Measurements from ENCODE around the gene ELOF1.

ELOF1 gene

DNA sequence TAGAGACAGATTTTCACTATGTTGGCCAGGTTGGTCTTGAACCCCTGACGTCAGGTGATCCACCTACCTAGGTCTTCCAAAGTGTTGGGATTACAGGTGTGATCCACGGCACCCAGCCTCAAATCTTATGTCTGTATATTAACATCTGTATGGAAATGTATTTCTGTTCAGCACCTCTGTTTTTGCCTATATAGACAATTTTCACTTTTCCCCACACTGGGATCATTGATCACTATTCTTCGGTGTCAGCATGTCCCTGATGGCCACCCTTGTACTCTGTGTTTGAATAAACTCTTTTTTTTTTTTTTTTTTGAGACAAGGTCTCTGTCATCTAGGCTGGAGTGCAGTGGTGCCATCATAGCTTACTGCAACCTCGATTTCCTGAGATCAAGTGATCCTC is 35.1 kb upstream of the ELOF1 start:
- DNase-seq (ENCODE audit: low spot score) = no peak
- TF ChIP-seq, protein P1, sequence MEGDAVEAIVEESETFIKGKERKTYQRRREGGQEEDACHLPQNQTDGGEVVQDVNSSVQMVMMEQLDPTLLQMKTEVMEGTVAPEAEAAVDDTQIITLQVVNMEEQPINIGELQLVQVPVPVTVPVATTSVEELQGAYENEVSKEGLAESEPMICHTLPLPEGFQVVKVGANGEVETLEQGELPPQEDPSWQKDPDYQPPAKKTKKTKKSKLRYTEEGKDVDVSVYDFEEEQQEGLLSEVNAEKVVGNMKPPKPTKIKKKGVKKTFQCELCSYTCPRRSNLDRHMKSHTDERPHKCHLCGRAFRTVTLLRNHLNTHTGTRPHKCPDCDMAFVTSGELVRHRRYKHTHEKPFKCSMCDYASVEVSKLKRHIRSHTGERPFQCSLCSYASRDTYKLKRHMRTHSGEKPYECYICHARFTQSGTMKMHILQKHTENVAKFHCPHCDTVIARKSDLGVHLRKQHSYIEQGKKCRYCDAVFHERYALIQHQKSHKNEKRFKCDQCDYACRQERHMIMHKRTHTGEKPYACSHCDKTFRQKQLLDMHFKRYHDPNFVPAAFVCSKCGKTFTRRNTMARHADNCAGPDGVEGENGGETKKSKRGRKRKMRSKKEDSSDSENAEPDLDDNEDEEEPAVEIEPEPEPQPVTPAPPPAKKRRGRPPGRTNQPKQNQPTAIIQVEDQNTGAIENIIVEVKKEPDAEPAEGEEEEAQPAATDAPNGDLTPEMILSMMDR (IDR thresholded peaks at IDR 0.05; ENCODE audit: extremely low read depth, missing control alignments) = no peak

DNA sequence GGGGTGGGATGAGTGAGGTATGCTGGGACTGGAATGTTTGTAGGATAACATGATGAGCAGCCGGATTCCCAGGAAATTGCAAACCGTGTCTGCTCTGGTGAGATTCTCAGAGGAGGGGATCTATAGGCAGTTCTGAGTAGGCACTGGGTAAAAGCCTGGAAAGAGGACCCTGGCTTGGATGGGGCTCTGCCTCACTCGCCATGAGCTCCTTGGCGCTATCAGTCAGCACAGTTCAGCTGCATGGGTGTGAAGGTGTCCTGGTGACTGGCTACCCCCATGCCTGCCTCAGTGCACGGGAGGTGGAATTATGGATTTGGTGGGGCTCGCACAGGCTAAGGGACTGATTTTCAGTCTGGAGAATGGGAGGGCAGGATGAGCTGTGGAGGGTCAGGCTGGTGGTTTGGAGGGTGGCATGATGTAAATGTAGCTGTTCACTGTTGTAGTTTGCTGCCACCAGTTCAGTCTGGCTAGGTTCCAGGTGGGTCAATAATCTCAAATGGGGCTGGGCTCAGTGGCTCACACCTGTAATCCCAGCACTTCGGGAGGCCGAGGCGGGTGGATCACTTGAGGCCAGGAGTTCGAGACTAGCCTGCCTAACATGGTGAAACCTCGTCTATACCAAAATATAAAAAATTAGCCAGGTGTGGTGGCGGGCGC is 29.1 kb upstream of the ELOF1 start:
- no peak for DNase-seq (ENCODE audit: low spot score)
- TF ChIP-seq, protein P1 (IDR thresholded peaks at IDR 0.05; ENCODE audit: extremely low read depth, missing control alignments) = no peak

DNA sequence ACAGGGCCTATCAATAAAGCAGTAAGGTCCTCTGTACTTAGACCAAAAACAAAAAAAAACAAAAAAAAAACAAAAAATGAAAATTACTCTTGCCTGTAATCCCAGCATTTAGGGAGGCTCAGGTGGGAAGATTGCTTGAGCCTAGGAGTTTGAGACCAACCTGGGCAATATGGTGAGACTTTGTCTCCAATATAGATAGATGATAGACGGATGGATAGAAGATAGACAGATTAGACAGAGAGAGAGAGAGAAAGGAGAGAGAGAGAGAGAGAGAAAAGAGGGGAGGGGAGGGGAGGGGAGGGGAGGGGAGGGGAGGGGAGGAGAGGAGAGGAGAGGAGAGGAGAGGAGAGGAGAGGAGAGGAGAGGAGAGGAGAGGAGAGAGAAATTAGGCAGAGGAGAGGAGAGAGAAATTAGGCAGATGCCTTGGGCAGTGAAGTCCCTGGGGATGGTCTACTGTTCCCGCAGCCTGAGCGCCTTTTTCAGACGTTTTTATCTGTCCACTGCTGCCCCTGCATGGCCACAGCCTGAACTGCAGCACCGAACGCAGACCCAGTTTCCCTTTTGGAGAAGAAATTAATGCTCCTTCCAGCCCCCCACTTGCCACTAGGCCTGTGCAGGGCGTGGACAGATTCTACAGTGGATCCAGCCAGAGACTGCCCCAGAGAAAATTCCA is 28.4 kb upstream of the ELOF1 start:
- TF ChIP-seq, protein P1 (IDR thresholded peaks at IDR 0.05; ENCODE audit: extremely low read depth, missing control alignments) = peak; percentile 99

GRCh38 chr19:11586331-11586730 is 27.3 kb upstream of the ELOF1 start:
- TF ChIP-seq, protein P1 (IDR thresholded peaks at IDR 0.05; ENCODE audit: extremely low read depth, missing control alignments) = no peak
- DNase-seq (ENCODE audit: low spot score) = no peak

More for the DNA sequence above, 28.4 kb upstream of the ELOF1 start:
- DNase-seq (ENCODE audit: low spot score) = peak; percentile 79

GRCh38 chr19:11581740-11582139 is 22.7 kb upstream of the ELOF1 start:
- peak; percentile 85 for DNase-seq (ENCODE audit: low spot score)
- TF ChIP-seq, protein P1 (IDR thresholded peaks at IDR 0.05; ENCODE audit: extremely low read depth, missing control alignments) = no peak

- DNase-seq (ENCODE audit: low spot score) = no peak
- TF ChIP-seq, protein P1 (IDR thresholded peaks at IDR 0.05; ENCODE audit: extremely low read depth, missing control alignments) = no peak
Observed at GRCh38 chr19:11580116-11580515, 21.1 kb upstream of the ELOF1 start.

Measured in GM20000 (cell line).